ENCODE data around the gene LY86. TPM values are rescaled to one million over a fixed set of nuclear protein-coding genes. Genes with fewer than 3 reads are reported as not detected.

LY86 gene
- total RNA-seq, 1 donor from 2014 or later, result not detected

DNA sequence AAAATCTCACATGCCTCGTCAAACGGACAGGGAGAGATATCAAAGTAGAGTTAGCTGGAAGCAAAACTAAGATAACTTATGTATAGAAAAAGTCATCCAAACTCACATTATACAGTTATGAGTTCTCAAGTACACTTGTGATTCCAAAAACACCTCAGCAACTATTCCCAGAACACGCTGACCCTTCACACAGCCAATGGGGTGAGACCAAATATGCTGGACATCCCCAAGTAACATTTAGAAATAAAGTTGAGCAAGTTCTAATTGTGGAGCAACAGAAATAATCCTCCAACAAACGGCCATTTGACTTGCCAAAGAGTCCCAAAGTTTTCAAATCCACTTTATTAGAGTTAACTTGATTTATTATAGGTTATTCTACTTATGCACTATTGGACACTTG lies 52.4 kb downstream of the LY86 start:
- no peak for DNase-seq (ENCODE audit: low read depth)
- H3K4me3 ChIP-seq (ENCODE audit: low read depth, low read length), result no peak overlapping the region
- TF ChIP-seq, protein P1, sequence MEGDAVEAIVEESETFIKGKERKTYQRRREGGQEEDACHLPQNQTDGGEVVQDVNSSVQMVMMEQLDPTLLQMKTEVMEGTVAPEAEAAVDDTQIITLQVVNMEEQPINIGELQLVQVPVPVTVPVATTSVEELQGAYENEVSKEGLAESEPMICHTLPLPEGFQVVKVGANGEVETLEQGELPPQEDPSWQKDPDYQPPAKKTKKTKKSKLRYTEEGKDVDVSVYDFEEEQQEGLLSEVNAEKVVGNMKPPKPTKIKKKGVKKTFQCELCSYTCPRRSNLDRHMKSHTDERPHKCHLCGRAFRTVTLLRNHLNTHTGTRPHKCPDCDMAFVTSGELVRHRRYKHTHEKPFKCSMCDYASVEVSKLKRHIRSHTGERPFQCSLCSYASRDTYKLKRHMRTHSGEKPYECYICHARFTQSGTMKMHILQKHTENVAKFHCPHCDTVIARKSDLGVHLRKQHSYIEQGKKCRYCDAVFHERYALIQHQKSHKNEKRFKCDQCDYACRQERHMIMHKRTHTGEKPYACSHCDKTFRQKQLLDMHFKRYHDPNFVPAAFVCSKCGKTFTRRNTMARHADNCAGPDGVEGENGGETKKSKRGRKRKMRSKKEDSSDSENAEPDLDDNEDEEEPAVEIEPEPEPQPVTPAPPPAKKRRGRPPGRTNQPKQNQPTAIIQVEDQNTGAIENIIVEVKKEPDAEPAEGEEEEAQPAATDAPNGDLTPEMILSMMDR (conservative IDR thresholded peaks at IDR 0.05; ENCODE audit: low read depth, low read length), result no peak

DNA sequence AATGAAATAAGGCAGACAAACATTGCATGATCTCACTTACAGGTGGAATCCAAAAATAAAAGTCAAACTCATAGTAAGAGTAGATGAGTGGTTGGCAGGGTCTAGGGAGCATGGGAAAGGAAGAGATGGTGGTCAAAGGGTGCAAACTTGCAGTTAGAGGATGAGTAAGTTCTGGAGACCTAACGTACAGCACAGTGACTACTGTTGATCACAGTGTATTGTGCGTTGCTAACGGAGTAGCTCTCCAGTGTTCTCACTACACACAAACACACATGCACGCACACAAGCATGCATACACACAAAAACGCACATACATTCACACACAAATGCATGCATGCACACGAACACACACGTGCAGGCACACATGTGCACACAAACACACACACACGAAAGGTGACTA lies 54.9 kb downstream of the LY86 start:
- TF ChIP-seq, protein P1 (conservative IDR thresholded peaks at IDR 0.05; ENCODE audit: low read depth, low read length), result no peak
- DNase-seq (ENCODE audit: low read depth), result no peak

DNA sequence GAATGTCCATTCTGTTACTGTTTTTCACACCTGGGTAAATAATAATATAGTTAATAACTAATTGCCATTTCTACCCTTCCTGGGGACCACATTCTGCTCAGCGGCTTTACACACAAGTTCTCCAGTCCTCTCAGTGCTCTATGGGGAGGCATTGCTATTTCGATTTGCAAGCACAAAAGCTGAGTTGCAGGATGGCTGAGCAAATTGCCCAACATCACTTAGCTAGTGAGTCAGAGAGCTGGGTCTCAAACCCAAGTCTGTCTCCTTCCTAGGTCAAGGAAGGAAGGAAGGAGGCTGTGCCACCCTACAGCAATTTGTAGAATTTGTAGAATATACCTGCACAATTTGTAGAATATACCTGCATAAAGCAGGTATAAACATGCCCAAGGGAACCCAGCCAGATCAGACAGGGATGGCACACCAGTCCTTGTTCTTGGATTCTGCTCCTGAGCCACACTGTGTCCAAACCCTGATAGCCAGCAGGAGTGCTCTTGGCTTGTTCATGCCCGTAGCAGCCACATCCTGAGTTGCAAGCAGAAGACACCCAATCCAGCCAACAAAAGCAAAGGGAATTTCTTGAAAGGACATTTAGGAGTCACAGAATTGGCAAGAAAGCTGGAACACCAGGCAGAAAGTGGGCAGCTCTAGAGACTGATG lies 56.9 kb downstream of the LY86 start:
- TF ChIP-seq, protein P1 (conservative IDR thresholded peaks at IDR 0.05; ENCODE audit: low read depth, low read length), result no peak
- no peak for DNase-seq (ENCODE audit: low read depth)
- H3K4me3 ChIP-seq (ENCODE audit: low read depth, low read length), result no peak overlapping the region

More for the DNA sequence above, 54.9 kb downstream of the LY86 start:
- no peak overlapping the region for H3K4me3 ChIP-seq (ENCODE audit: low read depth, low read length)

DNA sequence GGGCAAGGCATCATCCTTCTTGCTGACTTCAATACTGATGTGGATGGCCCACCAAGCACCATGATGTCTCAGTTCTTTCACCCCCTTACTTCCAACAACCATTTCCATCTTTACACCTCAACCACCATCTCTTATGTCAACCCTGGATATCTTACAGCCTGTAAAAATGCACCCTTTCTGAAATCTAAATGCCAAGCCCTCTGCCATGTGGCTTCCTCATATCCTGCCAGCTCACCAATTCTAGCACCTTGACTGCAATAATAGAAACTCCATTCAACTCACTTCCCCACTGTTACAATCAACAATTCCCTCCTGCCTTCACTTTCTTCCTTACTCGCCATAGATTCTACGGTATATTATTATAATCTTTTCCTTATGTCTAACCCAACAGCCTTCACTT lies 57.9 kb downstream of the LY86 start:
- TF ChIP-seq, protein P1 (conservative IDR thresholded peaks at IDR 0.05; ENCODE audit: low read depth, low read length), result no peak
- no peak overlapping the region for H3K4me3 ChIP-seq (ENCODE audit: low read depth, low read length)
- no peak for DNase-seq (ENCODE audit: low read depth)

DNA sequence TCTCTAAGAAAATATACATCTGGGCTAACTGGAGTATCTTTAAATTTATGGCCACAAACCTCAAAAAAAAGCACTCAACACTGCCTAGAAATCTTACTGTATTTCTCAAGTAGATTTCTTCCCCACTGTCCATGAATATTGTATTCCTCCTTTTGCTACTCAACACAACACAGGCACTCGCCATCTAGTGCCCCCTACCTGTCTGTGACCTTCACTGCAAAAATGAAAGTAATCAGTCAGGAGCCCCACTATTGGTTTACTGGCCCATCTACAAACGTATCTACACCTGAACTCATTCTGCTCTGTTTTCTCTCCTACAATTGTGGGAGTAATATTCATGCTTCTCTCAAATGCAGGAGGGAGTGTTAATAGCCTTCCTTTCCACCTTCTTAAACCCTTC lies 58.3 kb downstream of the LY86 start:
- TF ChIP-seq, protein P1 (conservative IDR thresholded peaks at IDR 0.05; ENCODE audit: low read depth, low read length), result peak; percentile 35
- DNase-seq (ENCODE audit: low read depth), result no peak
- H3K4me3 ChIP-seq (ENCODE audit: low read depth, low read length), result no peak overlapping the region

DNA sequence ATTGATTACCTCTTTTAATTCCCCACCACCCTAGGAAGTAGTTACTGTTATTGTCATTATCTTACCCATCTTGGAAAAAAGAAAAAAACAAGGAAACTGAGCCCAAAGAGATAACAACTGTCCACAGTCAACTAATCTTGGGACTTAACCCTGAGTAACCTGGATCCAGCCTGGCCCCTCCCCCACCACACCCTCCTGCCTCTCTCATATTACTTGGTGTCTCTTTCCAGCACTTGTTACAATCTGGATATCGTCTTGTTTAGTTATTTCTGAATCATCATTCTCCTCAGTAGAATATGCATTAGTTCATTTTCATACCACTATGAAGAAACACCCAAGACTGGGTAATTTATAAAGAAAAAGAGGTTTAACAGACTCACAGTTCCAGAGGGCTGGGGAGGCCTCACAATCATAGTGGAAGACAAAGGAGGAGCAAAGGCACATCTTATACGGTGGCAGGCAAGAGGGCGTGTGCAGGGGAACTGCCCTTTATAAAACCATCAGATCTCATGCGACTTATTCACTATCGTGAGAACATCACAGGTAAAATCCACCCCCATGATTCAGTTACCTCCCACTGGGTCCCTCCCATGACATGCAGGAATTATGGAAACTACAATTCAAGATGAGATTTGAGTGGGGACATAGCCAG lies 60.3 kb downstream of the LY86 start:
- H3K4me3 ChIP-seq (ENCODE audit: low read depth, low read length), result no peak overlapping the region
- TF ChIP-seq, protein P1 (conservative IDR thresholded peaks at IDR 0.05; ENCODE audit: low read depth, low read length), result no peak
- no peak for DNase-seq (ENCODE audit: low read depth)

Measured in epithelial cell of proximal tubule (primary cell).